ENCODE results near the gene OLR1. TPM values are rescaled to one million over a fixed set of nuclear protein-coding genes. Genes with fewer than 3 reads are reported as not detected.

The OLR1 gene
- total and polyA plus RNA-seq, 9 donors: 0.10 to 12.3 (median 0.74) TPM

DNA sequence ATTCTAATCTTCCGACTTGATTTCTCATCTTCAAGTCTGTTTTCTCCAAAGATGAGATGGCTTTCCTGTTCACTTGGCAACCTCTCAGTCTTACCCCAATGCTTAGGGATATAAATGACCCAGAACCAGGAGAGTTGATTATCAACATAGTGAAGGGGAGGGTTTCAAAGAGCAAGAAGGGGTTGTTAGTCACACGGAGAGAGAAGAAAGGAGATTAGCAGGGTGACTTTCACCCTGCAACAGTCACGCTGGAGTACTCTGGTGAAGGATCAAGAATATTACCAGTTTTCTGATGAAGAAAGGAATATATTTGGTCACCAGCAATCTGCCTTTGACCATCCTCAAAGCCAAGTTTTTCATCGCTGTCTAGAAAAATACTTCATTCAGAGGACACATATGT lies 6.9 kb upstream of the OLR1 start, which contains the start of gene TMEM52B:
TSS of gene TMEM52B (plus strand) at position 212 of the 400 bp plus-strand sequence. CDS start 543 bp downstream, outside the sequence.
- H3K9me3 ChIP-seq: no peaks in the 10 kb centered on the region
- no peak for TF ChIP-seq POLR2A (IDR thresholded peaks at IDR 0.05)
- TF ChIP-seq EP300 (IDR thresholded peaks at IDR 0.05): no peak
- TF ChIP-seq, protein P1, sequence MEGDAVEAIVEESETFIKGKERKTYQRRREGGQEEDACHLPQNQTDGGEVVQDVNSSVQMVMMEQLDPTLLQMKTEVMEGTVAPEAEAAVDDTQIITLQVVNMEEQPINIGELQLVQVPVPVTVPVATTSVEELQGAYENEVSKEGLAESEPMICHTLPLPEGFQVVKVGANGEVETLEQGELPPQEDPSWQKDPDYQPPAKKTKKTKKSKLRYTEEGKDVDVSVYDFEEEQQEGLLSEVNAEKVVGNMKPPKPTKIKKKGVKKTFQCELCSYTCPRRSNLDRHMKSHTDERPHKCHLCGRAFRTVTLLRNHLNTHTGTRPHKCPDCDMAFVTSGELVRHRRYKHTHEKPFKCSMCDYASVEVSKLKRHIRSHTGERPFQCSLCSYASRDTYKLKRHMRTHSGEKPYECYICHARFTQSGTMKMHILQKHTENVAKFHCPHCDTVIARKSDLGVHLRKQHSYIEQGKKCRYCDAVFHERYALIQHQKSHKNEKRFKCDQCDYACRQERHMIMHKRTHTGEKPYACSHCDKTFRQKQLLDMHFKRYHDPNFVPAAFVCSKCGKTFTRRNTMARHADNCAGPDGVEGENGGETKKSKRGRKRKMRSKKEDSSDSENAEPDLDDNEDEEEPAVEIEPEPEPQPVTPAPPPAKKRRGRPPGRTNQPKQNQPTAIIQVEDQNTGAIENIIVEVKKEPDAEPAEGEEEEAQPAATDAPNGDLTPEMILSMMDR (IDR thresholded peaks at IDR 0.05): no peak

DNA sequence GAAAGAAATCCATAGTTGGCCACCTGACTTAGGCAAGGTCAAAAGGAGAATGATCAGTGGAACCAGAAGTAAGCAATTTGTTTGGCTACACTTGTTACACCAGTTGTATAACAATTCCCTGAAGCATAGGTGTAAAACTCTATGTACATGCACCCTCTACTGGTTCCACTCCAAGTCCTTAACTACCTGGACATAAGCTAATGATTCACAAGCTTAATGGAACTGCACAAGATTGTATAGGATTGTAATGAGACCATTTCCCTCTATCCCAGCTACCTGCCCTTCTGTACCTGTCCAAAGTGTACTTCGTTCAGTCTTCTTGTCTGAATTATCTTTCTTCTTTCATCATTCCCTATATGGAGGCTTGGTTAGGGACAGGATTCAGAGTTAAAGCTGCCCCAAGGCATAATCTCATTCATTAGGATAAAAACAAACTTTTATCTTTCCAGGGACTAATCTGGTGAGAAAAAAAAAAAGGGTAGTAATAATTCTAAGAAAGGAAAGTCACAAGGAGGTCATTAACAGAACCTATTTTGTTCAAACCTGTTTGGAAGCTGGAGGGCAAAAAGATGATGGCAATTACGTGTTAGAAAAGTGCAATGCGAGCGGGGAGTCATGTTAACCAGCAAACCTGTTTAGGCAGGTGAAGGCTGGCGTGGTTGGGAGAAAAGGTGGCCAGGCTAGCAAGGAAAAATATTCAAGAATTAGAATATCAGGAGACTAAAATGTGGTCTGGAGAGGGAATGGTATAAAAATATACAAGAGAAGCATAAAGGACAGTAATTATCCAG lies 4.1 kb upstream of the OLR1 start:
- Histone ChIP-seq H3K27me3 (no peaks in the 10 kb centered on the region), H3K4me3 (no peak overlapping the region), H3K4me1 (ENCODE audit: insufficient read depth) (no peaks in the 10 kb centered on the region), H3K36me3 (no peaks in the 10 kb centered on the region), H3K27ac (no peak overlapping the region), H3K9me3 (no peaks in the 10 kb centered on the region)
- intact Hi-C loops (cut with DNase I): no loop called here
- no peak for DNase-seq
- TF ChIP-seq EP300 (IDR thresholded peaks at IDR 0.05): no peak
- TF ChIP-seq, protein P1 (IDR thresholded peaks at IDR 0.05): no peak
- TF ChIP-seq POLR2A (IDR thresholded peaks at IDR 0.05): no peak
- WGBS, 3 donors: 84 to 86% (median 84%) methylated on average over 5 of the region's 5 CpGs

More for the DNA sequence above, 6.9 kb upstream of the OLR1 start, which contains the start of gene TMEM52B:
- intact Hi-C loops (cut with DNase I): no loop called here
- no peaks in the 10 kb centered on the region for H3K4me1 ChIP-seq (ENCODE audit: insufficient read depth)
- H3K36me3 ChIP-seq: no peaks in the 10 kb centered on the region
- no peak within 1 kb of the TSS for H3K4me3 ChIP-seq
- no peaks in the 10 kb centered on the region for H3K27me3 ChIP-seq
- WGBS, 3 donors: 71 to 79% (median 71%) methylated on average over 4 of the region's 4 CpGs
- no peak within 1 kb of the TSS for H3K27ac ChIP-seq
- DNase-seq: no peak

DNA sequence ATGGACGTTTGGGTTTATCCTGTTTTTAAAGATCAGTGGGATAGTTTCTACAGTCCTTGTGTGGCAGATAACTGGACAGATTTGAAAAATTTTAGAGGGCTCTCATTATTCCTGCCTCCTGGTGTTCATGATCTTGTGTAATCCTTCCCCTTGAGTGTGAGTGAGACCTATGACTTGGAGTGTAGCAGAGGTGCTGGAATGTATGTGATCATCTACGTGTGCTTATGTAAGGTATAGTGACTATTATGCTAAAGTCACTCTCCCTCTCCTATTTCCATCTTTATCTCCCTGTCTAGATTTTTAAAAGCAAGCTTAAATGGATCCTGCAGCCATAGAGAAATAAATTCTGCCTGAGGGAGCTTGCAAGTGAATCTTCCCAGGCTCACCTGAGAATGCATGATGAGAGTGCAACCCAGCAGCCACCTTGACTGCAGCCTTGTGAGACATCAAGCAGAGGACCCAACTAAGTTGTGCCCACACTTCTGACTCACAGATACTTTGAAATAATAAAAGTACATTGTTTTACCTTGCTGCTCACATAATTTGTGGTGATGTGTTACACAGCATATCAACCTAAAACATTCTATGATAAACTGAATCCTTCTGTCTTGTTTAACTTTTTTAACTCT lies 3.2 kb upstream of the OLR1 start:
- Histone ChIP-seq H3K27ac (no peak overlapping the region), H3K9me3 (no peaks in the 10 kb centered on the region), H3K36me3 (no peaks in the 10 kb centered on the region), H3K27me3 (no peaks in the 10 kb centered on the region), H3K4me3 (no peak overlapping the region), H3K4me1 (ENCODE audit: insufficient read depth) (no peaks in the 10 kb centered on the region)
- WGBS, 3 donors: 62 to 84% (median 68%) methylated on average over 2 of the region's 2 CpGs
- DNase-seq: no peak
- TF ChIP-seq EP300 (IDR thresholded peaks at IDR 0.05) (no peak), POLR2A (IDR thresholded peaks at IDR 0.05) (no peak)
- TF ChIP-seq, protein P1 (IDR thresholded peaks at IDR 0.05): no peak
- intact Hi-C loops (cut with DNase I): no loop called here

DNA sequence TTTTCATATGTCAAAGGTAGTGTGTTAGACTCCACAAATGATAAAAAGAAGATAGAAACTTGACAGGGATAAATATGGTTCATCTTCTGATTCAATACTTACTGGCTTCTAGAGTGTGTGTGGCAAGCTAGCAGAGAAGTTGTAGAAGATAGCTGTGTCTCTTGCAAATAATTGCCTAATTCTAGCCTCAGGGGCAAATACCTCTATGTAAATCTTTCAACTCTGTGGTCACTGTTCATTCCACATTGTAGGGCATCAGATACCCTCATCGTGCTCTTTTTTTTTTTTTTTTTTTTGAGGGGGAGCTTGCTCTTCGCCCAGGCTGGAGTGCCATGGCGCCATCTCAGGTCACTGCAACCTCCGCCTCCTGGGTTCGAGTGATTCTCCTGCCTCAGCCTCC lies 1.7 kb downstream of the OLR1 start:
- Histone ChIP-seq H3K27ac (no peak overlapping the region), H3K4me1 (ENCODE audit: insufficient read depth) (no peaks in the 10 kb centered on the region), H3K4me3 (no peak overlapping the region), H3K9me3 (no peaks in the 10 kb centered on the region), H3K27me3 (no peaks in the 10 kb centered on the region), H3K36me3 (no peaks in the 10 kb centered on the region)
- TF ChIP-seq, protein P1 (IDR thresholded peaks at IDR 0.05): no peak
- no peak for TF ChIP-seq POLR2A (IDR thresholded peaks at IDR 0.05)
- no peak for TF ChIP-seq EP300 (IDR thresholded peaks at IDR 0.05)
- 89 to 95% (median 91%) methylated on average over 5 of the region's 5 CpGs for WGBS, 3 donors
- intact Hi-C loops (cut with DNase I): no loop called here
- no peak for DNase-seq

All from ovary (tissue), 9 donors.